Panc1 (cell line): Measurements from ENCODE around the gene IFT122. TPM values are rescaled to one million over a fixed set of nuclear protein-coding genes. Genes with fewer than 3 reads are reported as not detected.

Experiments
- ATAC-seq: fragments of 200-7000 bp; cut with Tn5 transposase; 2 replicates; pipeline ENCODE4 v1.9.1; 2020; ENCODE audit warnings: mild to moderate bottlenecking, moderate library complexity
- BruUV-seq: library from RNA; stranded (reverse); fragments of 400-500 nt; replicated peaks from 2 replicates; lab custom pipeline; 2021; lab: Mats Ljungman, UMichigan
- CTCF ChIA-PET: fragments of 300-600 bp; sonication (Branson Sonifier 250); formaldehyde crosslinking; loops from one replicate; lab custom pipeline; 2022; ENCODE audit warnings: antibody characterized with exemption; lab: Charles Lee
- POLR2A ChIA-PET: fragments of 300-600 bp; sonication (Branson Sonifier 250); formaldehyde crosslinking; loops from one replicate; lab custom pipeline; 2022; ENCODE audit warnings: antibody characterized with exemption; lab: Charles Lee
- DNase-seq: peaks from one replicate; pipeline ENCODE4 v3.0.0-alpha.2; 2010; ENCODE audit warnings: low read depth, low spot score
- H3K27ac ChIP-seq: 2 replicates; pipeline ENCODE4 v1.5.1; 2011; ENCODE audit warnings: mild to moderate bottlenecking, low read length, inconsistent platforms
- H3K27me3 ChIP-seq: fragments of 200-500 bp; sonication (Bioruptor generic); 2 replicates; pipeline ENCODE4 v1.6.0; 2014; ENCODE audit warnings: low read length, inconsistent platforms; ENCODE audit not compliant: control insufficient read depth, insufficient read depth
- H3K36me3 ChIP-seq: fragments of 200-500 bp; sonication (Bioruptor generic); 2 replicates; pipeline ENCODE4 v1.5.1; 2014; ENCODE audit warnings: inconsistent platforms, mild to moderate bottlenecking, low read length, moderate library complexity; ENCODE audit not compliant: control insufficient read depth, insufficient read depth
- H3K4me1 ChIP-seq: 2 replicates; pipeline ENCODE4 v1.5.1; 2011; ENCODE audit warnings: inconsistent platforms, mild to moderate bottlenecking, low read length, moderate library complexity; ENCODE audit not compliant: control insufficient read depth, insufficient read depth
- H3K4me3 ChIP-seq, 2 experiments: 2 replicates each; pipeline ENCODE4 v1.5.1; 2011 to 2012; ENCODE audit warnings: low read depth in 2 of 2, low read length in 2 of 2, mild to moderate bottlenecking in 2 of 2, inconsistent platforms in 1 of 2, moderate library complexity in 1 of 2
- H3K9me3 ChIP-seq: fragments of 200-500 bp; sonication (Bioruptor generic); 2 replicates; pipeline ENCODE4 v1.5.1; 2014; ENCODE audit warnings: low read depth, mild to moderate bottlenecking, inconsistent platforms, low read length, moderate library complexity; ENCODE audit not compliant: control insufficient read depth, insufficient read depth
- POLR2AphosphoS5 ChIP-seq: IDR thresholded peaks from 2 replicates; pipeline ENCODE4 v1.6.1; 2012; ENCODE audit warnings: mild to moderate bottlenecking, low read depth, low read length, moderate library complexity
- SIN3A ChIP-seq: IDR thresholded peaks from 2 replicates; pipeline ENCODE4 v1.6.1; 2012; ENCODE audit warnings: low read depth, mild to moderate bottlenecking, low read length, moderate library complexity, borderline replicate concordance; ENCODE audit not compliant: insufficient read depth
- TCF7L2 ChIP-seq: IDR thresholded peaks from 2 replicates; pipeline ENCODE4 v1.6.1; 2011; ENCODE audit warnings: mild to moderate bottlenecking, low read depth, low read length, inconsistent platforms
- in situ Hi-C: cut with HindIII; loops from 2 replicates; pipeline ENCODE4 v1.10.0; 2016; ENCODE audit warnings: low sequenced_read_pairs, low pct_unique_long_range_greater_than_20kb
- intact Hi-C: fragments of 100-400 bp; cut with micrococcal nuclease; formaldehyde crosslinking; loops from one replicate; pipeline ENCODE4 v1.10.0; 2022; ENCODE audit not compliant: unreplicated experiment
- total RNA-seq: library from RNA; stranded (reverse); gene quantifications from one replicate; pipeline ENCODE4 v1.2.1, GENCODE V29; 2021; ENCODE audit not compliant: unreplicated experiment
- TF ChIP-seq, protein P1 (sequence below), 2 experiments: IDR thresholded peaks; 2 replicates each; pipeline ENCODE4 v1.6.1; 2011 to 2012; ENCODE audit warnings: low read depth in 2 of 2, control low read depth in 1 of 2, low read length in 1 of 2, mild to moderate bottlenecking in 1 of 2, moderate library complexity in 1 of 2; ENCODE audit not compliant: insufficient read depth in 1 of 2
- TF ChIP-seq, protein P2 (sequence below): fragments of 450-650 bp; IDR thresholded peaks from 2 replicates; pipeline ENCODE4 v1.5.1; 2017; ENCODE audit warnings: mild to moderate bottlenecking

The IFT122 gene
- total RNA-seq, 1 experiment from 2014 or later = 52.4 TPM

DNA sequence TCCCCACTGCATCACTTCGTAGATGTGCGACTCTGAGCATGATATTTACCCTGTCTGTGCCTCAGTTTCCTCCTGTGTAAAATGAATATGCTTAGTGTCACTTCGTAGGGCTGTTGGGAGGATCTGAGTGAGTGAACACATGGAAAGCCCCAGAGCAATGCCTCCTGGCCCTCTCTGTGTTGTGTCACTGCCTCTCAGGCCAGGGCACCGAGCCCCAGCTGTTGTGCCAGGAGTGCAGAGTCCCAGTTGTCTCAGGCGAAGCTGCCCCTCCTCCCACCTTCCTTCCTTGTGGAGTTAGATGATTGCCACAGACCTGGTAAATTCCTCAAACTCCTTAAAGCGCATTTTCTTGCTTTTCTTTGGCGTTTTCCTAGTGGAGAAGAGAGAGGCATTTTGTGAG, 37.8 kb upstream of the IFT122 start:
- ChIA-PET POLR2A (no interaction called here), CTCF (interaction anchor here (1.7 kb wide), 1 partner anchor 19 kb away, joined by 5 read pairs; no protein-coding TSS in a partner anchor)

DNA sequence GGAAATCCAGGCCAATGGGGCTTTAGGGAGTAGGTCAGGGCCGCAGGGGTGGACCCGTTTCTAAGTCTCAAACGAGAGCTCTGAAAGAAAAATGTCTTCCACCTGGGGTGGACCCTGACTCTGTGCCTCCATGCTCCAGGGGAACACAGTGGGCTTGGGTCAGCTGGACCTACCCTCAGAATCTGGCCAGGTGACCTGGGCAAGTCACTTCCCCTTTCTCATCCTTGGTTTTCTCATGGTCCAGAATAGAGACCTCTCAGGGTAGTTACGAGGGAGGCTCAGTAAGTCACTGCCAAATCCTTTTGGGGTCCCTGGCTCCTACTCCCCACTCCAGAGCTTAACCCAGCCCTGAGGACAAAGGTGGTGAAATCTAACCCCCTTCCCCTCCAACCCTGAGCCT, 37.4 kb upstream of the IFT122 start:
- no peak for DNase-seq
- no TSS peak for BruUV-seq
- H3K36me3 ChIP-seq = peaks cover 3% of the 10 kb centered on the region; the same call in 1 of the 2 replicates
- in situ Hi-C loops (no loop called here), intact Hi-C loops (no loop called here)
- no peak overlapping the region for H3K27ac ChIP-seq
- ChIA-PET CTCF (no interaction called here), POLR2A (no interaction called here)
- no peak for ATAC-seq
- no peak for TF ChIP-seq SIN3A
- TF ChIP-seq TCF7L2 = no peak
- TF ChIP-seq, protein P1, sequence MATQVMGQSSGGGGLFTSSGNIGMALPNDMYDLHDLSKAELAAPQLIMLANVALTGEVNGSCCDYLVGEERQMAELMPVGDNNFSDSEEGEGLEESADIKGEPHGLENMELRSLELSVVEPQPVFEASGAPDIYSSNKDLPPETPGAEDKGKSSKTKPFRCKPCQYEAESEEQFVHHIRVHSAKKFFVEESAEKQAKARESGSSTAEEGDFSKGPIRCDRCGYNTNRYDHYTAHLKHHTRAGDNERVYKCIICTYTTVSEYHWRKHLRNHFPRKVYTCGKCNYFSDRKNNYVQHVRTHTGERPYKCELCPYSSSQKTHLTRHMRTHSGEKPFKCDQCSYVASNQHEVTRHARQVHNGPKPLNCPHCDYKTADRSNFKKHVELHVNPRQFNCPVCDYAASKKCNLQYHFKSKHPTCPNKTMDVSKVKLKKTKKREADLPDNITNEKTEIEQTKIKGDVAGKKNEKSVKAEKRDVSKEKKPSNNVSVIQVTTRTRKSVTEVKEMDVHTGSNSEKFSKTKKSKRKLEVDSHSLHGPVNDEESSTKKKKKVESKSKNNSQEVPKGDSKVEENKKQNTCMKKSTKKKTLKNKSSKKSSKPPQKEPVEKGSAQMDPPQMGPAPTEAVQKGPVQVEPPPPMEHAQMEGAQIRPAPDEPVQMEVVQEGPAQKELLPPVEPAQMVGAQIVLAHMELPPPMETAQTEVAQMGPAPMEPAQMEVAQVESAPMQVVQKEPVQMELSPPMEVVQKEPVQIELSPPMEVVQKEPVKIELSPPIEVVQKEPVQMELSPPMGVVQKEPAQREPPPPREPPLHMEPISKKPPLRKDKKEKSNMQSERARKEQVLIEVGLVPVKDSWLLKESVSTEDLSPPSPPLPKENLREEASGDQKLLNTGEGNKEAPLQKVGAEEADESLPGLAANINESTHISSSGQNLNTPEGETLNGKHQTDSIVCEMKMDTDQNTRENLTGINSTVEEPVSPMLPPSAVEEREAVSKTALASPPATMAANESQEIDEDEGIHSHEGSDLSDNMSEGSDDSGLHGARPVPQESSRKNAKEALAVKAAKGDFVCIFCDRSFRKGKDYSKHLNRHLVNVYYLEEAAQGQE (IDR thresholded peaks at IDR 0.05; ENCODE audit: insufficient read depth in 1 of 2, low read depth in 2 of 2, low read length in 1 of 2) = no peak
- TF ChIP-seq, protein P2, sequence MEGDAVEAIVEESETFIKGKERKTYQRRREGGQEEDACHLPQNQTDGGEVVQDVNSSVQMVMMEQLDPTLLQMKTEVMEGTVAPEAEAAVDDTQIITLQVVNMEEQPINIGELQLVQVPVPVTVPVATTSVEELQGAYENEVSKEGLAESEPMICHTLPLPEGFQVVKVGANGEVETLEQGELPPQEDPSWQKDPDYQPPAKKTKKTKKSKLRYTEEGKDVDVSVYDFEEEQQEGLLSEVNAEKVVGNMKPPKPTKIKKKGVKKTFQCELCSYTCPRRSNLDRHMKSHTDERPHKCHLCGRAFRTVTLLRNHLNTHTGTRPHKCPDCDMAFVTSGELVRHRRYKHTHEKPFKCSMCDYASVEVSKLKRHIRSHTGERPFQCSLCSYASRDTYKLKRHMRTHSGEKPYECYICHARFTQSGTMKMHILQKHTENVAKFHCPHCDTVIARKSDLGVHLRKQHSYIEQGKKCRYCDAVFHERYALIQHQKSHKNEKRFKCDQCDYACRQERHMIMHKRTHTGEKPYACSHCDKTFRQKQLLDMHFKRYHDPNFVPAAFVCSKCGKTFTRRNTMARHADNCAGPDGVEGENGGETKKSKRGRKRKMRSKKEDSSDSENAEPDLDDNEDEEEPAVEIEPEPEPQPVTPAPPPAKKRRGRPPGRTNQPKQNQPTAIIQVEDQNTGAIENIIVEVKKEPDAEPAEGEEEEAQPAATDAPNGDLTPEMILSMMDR = no peak
- no peak for TF ChIP-seq POLR2AphosphoS5
- no peaks in the 10 kb centered on the region for H3K27me3 ChIP-seq
- H3K4me1 ChIP-seq = peaks cover 8% of the 10 kb centered on the region
- no peak overlapping the region for H3K4me3 ChIP-seq
- no peaks in the 10 kb centered on the region for H3K9me3 ChIP-seq

More for the DNA sequence above, 37.8 kb upstream of the IFT122 start:
- no peak overlapping the region for H3K27ac ChIP-seq
- intact Hi-C loops = no loop called here
- in situ Hi-C loops = no loop called here
- no peaks in the 10 kb centered on the region for H3K27me3 ChIP-seq
- peaks cover 3% of the 10 kb centered on the region; the same call in 1 of the 2 replicates for H3K36me3 ChIP-seq
- no peak overlapping the region for H3K4me3 ChIP-seq
- DNase-seq (no peak), ATAC-seq (no peak)
- no peaks in the 10 kb centered on the region for H3K9me3 ChIP-seq
- no TSS peak for BruUV-seq
- H3K4me1 ChIP-seq = peaks cover 10% of the 10 kb centered on the region
- TF ChIP-seq TCF7L2 (no peak), SIN3A (no peak), POLR2AphosphoS5 (no peak)
- TF ChIP-seq, protein P2 = no peak
- TF ChIP-seq, protein P1 (IDR thresholded peaks at IDR 0.05; ENCODE audit: insufficient read depth in 1 of 2, low read depth in 2 of 2, low read length in 1 of 2) = no peak
